ENCODE measurements around the gene GDF2.
A peak's percentile ranks its signal among the peaks of the same experiment; 100 is the strongest.

The GDF2 gene

GRCh38 chr10:47351899-47352815 lies 29.9 kb downstream of the GDF2 start:
- DNase-seq (ENCODE audit: low read depth): no peak

DNA sequence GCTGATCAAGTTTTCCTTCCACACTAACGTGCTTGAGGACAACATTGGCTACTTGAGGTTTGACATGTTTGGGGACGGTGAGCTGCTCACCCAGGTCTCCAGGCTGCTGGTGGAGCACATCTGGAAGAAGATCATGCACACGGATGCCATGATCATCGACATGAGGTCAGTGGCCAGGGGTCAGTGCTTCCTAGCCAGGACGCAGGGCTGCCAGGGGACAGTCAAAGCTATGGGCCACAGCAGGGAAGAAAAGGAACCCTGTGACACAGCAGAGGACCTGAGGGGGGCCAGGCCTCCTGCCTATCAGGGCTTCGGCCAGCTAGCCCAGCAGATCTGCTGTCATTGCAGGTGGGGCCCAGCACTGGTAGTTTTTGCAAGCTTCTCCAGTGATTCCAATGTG lies 31.1 kb downstream of the GDF2 start:
- no peak for DNase-seq (ENCODE audit: low read depth)

GRCh38 chr10:47354165-47354564 lies 31.9 kb downstream of the GDF2 start:
- no peak for DNase-seq (ENCODE audit: low read depth)

GRCh38 chr10:47354900-47355299 lies 32.6 kb downstream of the GDF2 start:
- no peak for DNase-seq (ENCODE audit: low read depth)

- DNase-seq (ENCODE audit: low read depth): no peak
These were observed 34.5 kb downstream of the GDF2 start for GRCh38 chr10:47356708-47357107.

- no peak for DNase-seq (ENCODE audit: low read depth)
These were observed 34.9 kb downstream of the GDF2 start for GRCh38 chr10:47357131-47357582.

DNA sequence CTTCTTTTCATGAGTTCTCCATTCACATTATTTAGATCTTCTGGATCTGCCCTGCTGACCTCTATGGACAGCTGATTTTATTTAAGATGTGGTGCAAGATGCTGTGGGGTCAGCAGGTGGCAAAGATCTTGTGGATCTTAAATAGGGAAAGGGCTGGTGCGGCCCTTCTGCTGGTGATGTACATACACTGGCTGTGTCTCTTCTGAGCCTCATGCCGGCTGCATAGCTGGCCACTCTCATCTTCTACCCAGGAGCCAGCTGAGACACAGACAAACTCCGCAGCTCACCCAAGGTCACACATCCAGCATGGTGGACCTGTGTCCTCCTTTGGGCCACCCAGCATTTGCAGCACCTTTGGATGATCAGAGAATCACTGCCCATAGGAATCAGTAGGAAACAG lies 35.7 kb downstream of the GDF2 start:
- no peak for DNase-seq (ENCODE audit: low read depth)

- no peak for DNase-seq (ENCODE audit: low read depth)
These were observed 36.2 kb downstream of the GDF2 start for GRCh38 chr10:47358457-47358856.

DNA sequence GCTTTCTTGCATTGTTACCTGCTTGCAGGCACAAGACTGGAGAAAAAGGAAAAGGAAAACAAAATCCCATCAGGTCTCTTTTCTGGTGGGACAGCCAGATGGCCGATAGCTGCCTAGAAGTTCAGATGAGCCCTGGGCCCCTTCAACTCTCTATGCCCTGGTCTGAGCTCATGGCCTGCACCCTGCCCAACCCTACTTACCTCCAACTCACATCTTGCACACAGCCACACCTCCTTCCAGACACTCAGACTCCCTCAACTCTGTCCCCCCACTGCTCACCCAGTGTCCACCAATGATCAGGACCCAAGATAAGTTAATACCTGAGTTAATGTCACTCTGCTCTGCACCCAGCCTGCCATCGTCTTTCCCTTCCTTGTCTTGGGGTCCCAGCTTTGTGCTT lies 36.8 kb downstream of the GDF2 start:
- DNase-seq (ENCODE audit: low read depth): no peak

DNA sequence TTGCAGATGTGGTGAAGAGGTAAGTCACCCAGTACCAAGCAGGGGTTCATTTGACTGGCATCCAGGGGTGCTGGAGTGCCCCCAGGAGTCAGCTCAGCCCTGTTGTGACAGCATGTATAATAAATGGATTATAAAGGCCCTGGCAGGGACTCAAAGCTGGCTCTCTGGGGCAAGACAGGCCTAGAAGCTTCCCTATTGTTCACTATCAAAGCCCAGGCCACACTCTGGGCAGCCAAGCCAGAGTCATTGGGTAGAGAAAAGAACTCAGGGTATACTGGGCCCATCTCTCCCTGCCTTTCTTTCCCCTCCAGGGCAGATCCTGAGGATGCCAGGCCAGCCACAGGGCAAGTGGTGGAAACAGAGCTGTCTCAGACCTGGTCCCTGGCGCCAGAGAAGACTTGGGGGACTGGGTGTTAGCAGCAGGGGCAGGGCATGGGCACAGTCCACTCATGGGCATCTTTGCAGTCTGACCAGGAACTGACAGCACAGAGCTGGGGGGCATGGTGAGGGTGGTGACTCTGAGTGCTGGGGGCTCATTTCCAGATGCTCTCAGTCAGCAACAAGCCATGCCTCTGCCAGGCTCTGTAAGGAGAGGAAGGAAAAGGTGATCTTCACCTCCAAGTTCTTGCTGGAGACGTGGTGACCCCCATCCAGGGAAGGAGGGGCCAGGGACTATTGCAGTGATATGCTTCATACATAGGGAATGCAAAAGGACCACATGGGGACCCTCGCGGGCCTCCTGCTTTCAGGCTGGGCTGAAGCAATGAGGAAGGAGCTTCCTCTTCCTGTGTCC lies 37.6 kb downstream of the GDF2 start:
- DNase-seq (ENCODE audit: low read depth): no peak

DNA sequence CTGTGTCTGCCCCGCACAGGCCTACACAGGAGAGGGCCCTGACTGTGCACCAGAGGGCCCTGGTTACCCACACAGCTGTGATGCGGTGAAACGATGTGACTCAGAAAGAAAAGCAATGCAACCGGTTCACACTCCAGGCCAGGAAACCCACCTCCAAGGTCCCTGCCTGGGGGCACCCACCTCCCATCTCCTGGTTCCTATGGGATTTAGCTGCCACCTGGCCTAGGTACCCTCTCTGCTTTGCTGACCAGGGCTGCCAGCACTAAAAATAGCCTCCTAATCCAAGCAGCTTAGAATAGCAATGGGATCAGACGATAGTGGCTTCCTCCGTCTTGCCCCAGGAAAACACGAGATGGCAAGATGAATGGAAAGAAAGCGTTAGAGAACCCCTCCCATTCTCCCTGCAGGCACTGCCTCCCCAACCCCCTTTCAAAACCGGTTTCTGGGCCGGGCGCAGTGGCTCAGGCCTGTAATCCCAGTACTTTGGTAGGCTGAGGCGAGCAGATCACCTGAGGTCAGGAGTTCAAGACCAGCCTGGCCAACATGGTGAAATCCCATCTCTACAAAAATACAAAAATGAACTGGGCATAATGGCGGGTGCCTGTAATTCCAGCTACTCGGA lies 38.3 kb downstream of the GDF2 start:
- no peak for DNase-seq (ENCODE audit: low read depth)

- peak; percentile 36 for DNase-seq (ENCODE audit: low read depth)
These were observed 39.0 kb downstream of the GDF2 start for GRCh38 chr10:47361293-47361692.

- DNase-seq (ENCODE audit: low read depth): no peak
These were observed 39.9 kb downstream of the GDF2 start for GRCh38 chr10:47362199-47362598.

GRCh38 chr10:47363781-47364180 lies 41.5 kb downstream of the GDF2 start:
- no peak for DNase-seq (ENCODE audit: low read depth)

DNA sequence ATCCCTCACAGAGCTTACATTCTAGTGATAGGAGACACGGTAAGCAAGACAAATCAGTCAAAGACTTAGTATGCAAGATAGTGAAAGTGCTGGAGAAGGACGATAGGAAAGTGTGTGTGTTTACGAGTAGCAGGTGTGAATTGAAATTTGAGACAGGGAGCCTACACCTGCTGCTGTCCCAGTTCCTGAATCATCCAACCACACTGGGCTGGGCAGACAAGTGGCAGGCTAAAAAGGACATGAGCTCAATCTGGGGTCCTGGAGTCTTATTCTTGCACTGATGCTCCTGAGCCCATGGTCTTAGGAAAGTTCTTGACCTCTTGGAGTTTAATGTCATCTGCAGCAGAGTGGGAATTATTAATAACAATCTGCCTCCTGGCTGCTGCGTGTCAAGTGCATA lies 42.1 kb downstream of the GDF2 start:
- no peak for DNase-seq (ENCODE audit: low read depth)

DNA sequence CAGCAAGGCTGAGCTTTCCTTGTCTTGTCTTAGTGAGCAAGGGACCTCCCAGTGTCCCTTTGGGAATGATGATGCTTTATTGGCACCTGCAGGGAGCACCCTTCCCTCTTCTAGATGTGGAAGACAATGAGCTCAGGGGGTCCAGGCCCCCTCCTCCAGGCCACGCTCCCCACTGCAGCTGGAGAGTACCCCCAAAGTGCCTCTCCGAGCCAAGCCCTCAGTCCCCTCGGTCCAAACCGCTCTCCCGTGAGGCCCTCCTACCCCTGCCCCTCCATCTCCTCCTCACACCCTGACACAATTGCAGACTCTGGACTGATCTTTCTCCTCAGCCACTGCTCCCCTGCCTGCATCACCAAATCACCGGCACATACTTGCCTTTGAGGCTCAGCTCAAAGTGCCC lies 42.7 kb downstream of the GDF2 start:
- DNase-seq (ENCODE audit: low read depth): no peak

DNA sequence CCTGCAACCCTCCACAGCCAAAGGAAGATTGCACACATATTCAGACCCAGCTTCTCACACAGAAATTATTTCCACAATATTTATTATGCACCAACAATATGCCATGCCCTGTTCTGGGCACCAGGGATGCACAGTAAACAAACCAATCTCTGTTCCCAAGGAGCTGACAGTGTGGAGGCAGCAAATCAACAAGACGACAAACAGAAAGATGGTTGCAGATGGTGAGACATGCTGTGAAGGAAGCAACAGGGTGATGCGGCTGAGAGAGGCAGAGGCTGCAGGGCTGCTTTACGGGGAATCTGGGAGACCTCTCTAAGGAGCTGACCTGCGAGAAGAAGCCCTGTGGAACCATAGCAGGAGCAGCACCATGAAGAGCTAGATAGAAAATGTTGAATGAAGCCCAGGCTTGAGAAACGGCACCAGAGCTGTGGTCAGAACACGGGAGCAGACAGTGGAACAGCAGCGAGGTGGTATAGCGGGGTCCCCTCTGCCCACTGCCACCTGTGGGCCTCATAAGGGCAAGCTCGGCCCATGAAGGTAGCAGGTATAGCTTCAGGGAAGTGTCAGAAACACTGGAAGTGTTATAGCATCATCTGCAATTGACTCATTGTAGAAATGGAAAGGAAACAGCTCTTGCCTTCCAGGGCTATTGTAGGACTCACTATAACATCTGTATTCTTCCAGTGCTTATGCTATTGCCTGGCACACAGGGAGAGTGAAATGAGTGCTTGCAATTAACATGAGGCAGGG lies 43.4 kb downstream of the GDF2 start:
- no peak for DNase-seq (ENCODE audit: low read depth)

DNA sequence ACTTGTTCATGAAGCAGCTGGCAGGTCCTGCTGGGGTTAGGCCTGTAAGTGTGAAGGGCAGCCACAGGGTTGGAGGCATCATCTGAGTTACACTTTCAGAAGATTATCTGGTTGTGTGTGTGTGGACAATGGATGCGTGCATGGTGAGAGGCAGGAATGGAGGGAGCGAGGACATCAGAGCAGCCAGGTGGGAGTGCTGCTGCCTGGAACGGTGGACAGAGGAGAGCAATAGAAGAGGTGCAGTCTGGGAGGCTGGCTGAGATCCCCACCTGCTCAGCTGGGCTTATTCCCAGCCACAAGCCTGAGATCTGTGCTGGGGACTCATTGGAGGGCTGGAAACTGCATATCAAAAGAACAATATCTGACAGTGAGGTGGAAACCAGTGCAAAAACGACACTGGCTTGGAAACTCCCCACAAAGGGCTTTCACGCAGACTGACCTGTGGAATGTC lies 44.0 kb downstream of the GDF2 start:
- DNase-seq (ENCODE audit: low read depth): no peak

- DNase-seq (ENCODE audit: low read depth): no peak
These were observed 44.6 kb downstream of the GDF2 start for GRCh38 chr10:47366731-47367460.

DNA sequence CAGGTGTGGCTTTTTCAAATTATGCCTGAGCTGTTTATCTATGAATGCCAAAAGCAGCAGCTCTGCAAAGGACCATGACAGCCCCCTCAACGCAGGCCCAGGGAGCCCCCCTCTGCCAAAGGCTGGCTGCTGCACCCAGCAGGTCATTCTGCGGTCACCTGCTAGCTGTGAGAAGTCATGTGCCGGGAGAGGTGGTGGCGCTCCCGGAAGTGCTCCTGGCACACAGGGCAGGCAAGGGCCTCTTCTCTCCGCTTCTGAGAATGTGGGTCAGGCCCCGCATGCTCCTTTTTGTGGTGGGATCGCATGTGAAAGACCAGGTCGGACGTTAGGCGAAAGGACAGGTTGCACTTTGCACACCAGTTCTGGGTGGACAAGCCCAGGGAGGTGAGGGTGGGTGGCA lies 45.4 kb downstream of the GDF2 start:
- DNase-seq (ENCODE audit: low read depth): no peak

Data from CMK (cell line).